Progenitor cell of endocrine pancreas (in vitro differentiated cells): ENCODE results near the gene MACROD2. TPM values are rescaled to one million over a fixed set of nuclear protein-coding genes. Genes with fewer than 3 reads are reported as not detected.

Experiments used
- DNase-seq: peaks from one replicate; pipeline ENCODE4 v3.0.0; 2021; ENCODE audit warnings: low spot score; ENCODE audit not compliant: unreplicated experiment
- H3K27ac Mint-ChIP-seq: 2 replicates; pipeline ENCODE4 v1.8.0; 2021; ENCODE audit warnings: mild to moderate bottlenecking, moderate library complexity, mixed read lengths
- H3K27me3 Mint-ChIP-seq: 2 replicates; pipeline ENCODE4 v1.8.0; 2021; ENCODE audit warnings: mixed read lengths
- H3K36me3 Mint-ChIP-seq: 2 replicates; pipeline ENCODE4 v1.8.0; 2022; ENCODE audit warnings: mixed read lengths; ENCODE audit not compliant: insufficient read depth
- H3K4me1 Mint-ChIP-seq: 2 replicates; pipeline ENCODE4 v1.8.0; 2021; ENCODE audit warnings: low read depth, mixed read lengths
- H3K4me3 Mint-ChIP-seq: 2 replicates; pipeline ENCODE4 v1.8.0; 2021; ENCODE audit warnings: low read depth, mild to moderate bottlenecking, moderate library complexity, mixed read lengths
- H3K9me3 Mint-ChIP-seq: 2 replicates; pipeline ENCODE4 v1.8.0; 2021; ENCODE audit warnings: low read depth, mixed read lengths
- CTCF ChIP-seq: fragments of 200-600 bp; sonication (generic); IDR thresholded peaks from one replicate; pipeline ENCODE4 v1.5.0; 2021; ENCODE audit warnings: antibody characterized with exemption, mild to moderate bottlenecking; ENCODE audit not compliant: unreplicated experiment
- total RNA-seq: library from RNA; stranded (reverse); gene quantifications from 2 replicates; pipeline ENCODE4 v1.2.1, GENCODE V29; 2021

MACROD2 gene
- total RNA-seq, 1 donor from 2014 or later = 7.6 TPM

- DNase-seq = no peak
- H3K4me1 Mint-ChIP-seq = peaks cover 15% of the 10 kb centered on the region
- no peak for TF ChIP-seq CTCF
- no peaks in the 10 kb centered on the region for H3K36me3 Mint-ChIP-seq
- no peak overlapping the region for H3K27ac Mint-ChIP-seq
- no peak overlapping the region for H3K4me3 Mint-ChIP-seq
- no peaks in the 10 kb centered on the region for H3K27me3 Mint-ChIP-seq
- H3K9me3 Mint-ChIP-seq = peaks cover 3% of the 10 kb centered on the region
Observed at GRCh38 chr20:14612391-14612790, 617.1 kb downstream of the MACROD2 start.

- peaks cover 11% of the 10 kb centered on the region for H3K4me1 Mint-ChIP-seq
- no peaks in the 10 kb centered on the region for H3K36me3 Mint-ChIP-seq
- H3K27ac Mint-ChIP-seq = no peak overlapping the region
- H3K27me3 Mint-ChIP-seq = no peaks in the 10 kb centered on the region
- no peak overlapping the region for H3K4me3 Mint-ChIP-seq
- no peak for DNase-seq
- no peak for TF ChIP-seq CTCF
- H3K9me3 Mint-ChIP-seq = no peaks in the 10 kb centered on the region
Observed at GRCh38 chr20:14616003-14616402, 620.7 kb downstream of the MACROD2 start.

GRCh38 chr20:14617123-14617522 lies 621.8 kb downstream of the MACROD2 start:
- TF ChIP-seq CTCF = no peak
- Mint-ChIP-seq H3K4me1 (peaks cover 11% of the 10 kb centered on the region), H3K27ac (no peak overlapping the region), H3K4me3 (no peak overlapping the region), H3K9me3 (no peaks in the 10 kb centered on the region), H3K27me3 (no peaks in the 10 kb centered on the region), H3K36me3 (no peaks in the 10 kb centered on the region)
- DNase-seq = no peak

- Mint-ChIP-seq H3K9me3 (no peaks in the 10 kb centered on the region), H3K27ac (no peak overlapping the region), H3K36me3 (no peaks in the 10 kb centered on the region), H3K27me3 (no peaks in the 10 kb centered on the region), H3K4me1 (peaks cover 11% of the 10 kb centered on the region), H3K4me3 (no peak overlapping the region)
- DNase-seq = no peak
- no peak for TF ChIP-seq CTCF
Observed at GRCh38 chr20:14619411-14619810, 624.1 kb downstream of the MACROD2 start.

GRCh38 chr20:14622796-14623195 lies 627.5 kb downstream of the MACROD2 start:
- H3K36me3 Mint-ChIP-seq = no peaks in the 10 kb centered on the region

More at GRCh38 chr20:14622796-14623195, 627.5 kb downstream of the MACROD2 start:
- no peak for TF ChIP-seq CTCF
- Mint-ChIP-seq H3K27me3 (no peaks in the 10 kb centered on the region), H3K9me3 (no peaks in the 10 kb centered on the region), H3K4me1 (peaks cover 5% of the 10 kb centered on the region), H3K27ac (no peak overlapping the region), H3K4me3 (no peak overlapping the region)
- no peak for DNase-seq
